GM19468 (cell line): Measurements from ENCODE around the gene PTBP1.
"Not testable (repeated sequence)": the region's sequence is repeated elsewhere in the genome, so short reads cannot be mapped to it uniquely, and the experiment has no call there.

ENCODE experiments used
- ATAC-seq: cut with Tn5 transposase; IDR thresholded peaks from one replicate; pipeline ENCODE4 v1.9.1; 2021; ENCODE audit warnings: mild to moderate bottlenecking, moderate library complexity, moderate number of reproducible peaks; ENCODE audit not compliant: unreplicated experiment; ENCODE audit errors: extremely low read depth

Gene PTBP1

GRCh38 chr19:824885-825284 lies 27.6 kb downstream of the PTBP1 start:
- ATAC-seq: no peak

- no peak for ATAC-seq
These were observed 28.8 kb downstream of the PTBP1 start for GRCh38 chr19:825897-826644.

- no peak for ATAC-seq
These were observed 30.1 kb downstream of the PTBP1 start for GRCh38 chr19:827314-827709.

GRCh38 chr19:827710-828321 lies 30.6 kb downstream of the PTBP1 start, which contains the start of gene AZU1:
Gene AZU1, plus strand, starts transcription at chr19:827837. Its CDS starts 10 bp downstream, at chr19:827847.
- no peak for ATAC-seq

GRCh38 chr19:829129-829758 lies 32.0 kb downstream of the PTBP1 start:
- ATAC-seq: no peak

- ATAC-seq: no peak
These were observed 34.4 kb downstream of the PTBP1 start for GRCh38 chr19:831407-832369.

- ATAC-seq: no peak
These were observed 37.0 kb downstream of the PTBP1 start for GRCh38 chr19:834216-834615.

GRCh38 chr19:835210-835810 lies 38.1 kb downstream of the PTBP1 start:
- no peak for ATAC-seq

GRCh38 chr19:840519-841206 lies 43.4 kb downstream of the PTBP1 start, which contains the start of gene PRTN3:
Gene PRTN3, plus strand, starts transcription at chr19:840999. Its CDS starts 10 bp downstream, at chr19:841009.
- ATAC-seq: no peak

GRCh38 chr19:842802-843179 lies 45.5 kb downstream of the PTBP1 start:
- not testable (repeated sequence) for ATAC-seq

- no peak for ATAC-seq
These were observed 46.1 kb downstream of the PTBP1 start for GRCh38 chr19:843180-843835.

GRCh38 chr19:843836-844545 lies 46.7 kb downstream of the PTBP1 start:
- no peak for ATAC-seq

- no peak for ATAC-seq
These were observed 47.3 kb downstream of the PTBP1 start for GRCh38 chr19:844546-844971.

- no peak for ATAC-seq
These were observed 48.7 kb downstream of the PTBP1 start for GRCh38 chr19:845707-846521.

- ATAC-seq: no peak
These were observed 51.2 kb downstream of the PTBP1 start for GRCh38 chr19:848386-848921.

GRCh38 chr19:849195-849594 lies 51.9 kb downstream of the PTBP1 start:
- ATAC-seq: not testable (repeated sequence)
